Mesodermal cell (in vitro differentiated cells): ENCODE results near the gene HEMGN.

Experiments
- H3K27ac ChIP-seq: 2 replicates; pipeline ENCODE4 v1.7.0; 2013; ENCODE audit warnings: mild to moderate bottlenecking, low read depth, low read length, moderate library complexity; ENCODE audit not compliant: severe bottlenecking
- H3K36me3 ChIP-seq: 2 replicates; pipeline ENCODE4 v1.7.1; 2013; ENCODE audit warnings: mild to moderate bottlenecking, low read length, moderate library complexity; ENCODE audit not compliant: control insufficient read depth, insufficient read depth
- H3K4me1 ChIP-seq: one replicate; pipeline ENCODE4 v1.7.1; 2013; ENCODE audit warnings: mild to moderate bottlenecking, low read length; ENCODE audit not compliant: insufficient read depth, control insufficient read depth, poor library complexity, severe bottlenecking
- H3K4me3 ChIP-seq: 2 replicates; pipeline ENCODE4 v1.7.0; 2013; ENCODE audit warnings: low read length, control low read depth, mild to moderate bottlenecking; ENCODE audit not compliant: insufficient read depth, poor library complexity, severe bottlenecking; ENCODE audit errors: extremely low read depth
- H3K9me3 ChIP-seq: 2 replicates; pipeline ENCODE4 v1.7.1; 2013; ENCODE audit warnings: mild to moderate bottlenecking, low read length, moderate library complexity; ENCODE audit not compliant: control insufficient read depth
- WGBS, 2 experiments: methylation state at CpG; one replicate each; pipeline ENCODE4 v1.1.5; 2013; ENCODE audit warnings: missing lambda C conversion rate in 2 of 2; ENCODE audit not compliant: insufficient coverage in 2 of 2; 5-methylcytosine and 5-hydroxymethylcytosine counted together

The HEMGN gene

GRCh38 chr9:97892421-97892820 is 45.6 kb downstream of the HEMGN start:
- WGBS, 2 experiments, result 100% methylated on average over 2 of the region's 2 CpGs
- no peaks in the 10 kb centered on the region for H3K4me1 ChIP-seq

GRCh38 chr9:97891736-97892135 is 46.2 kb downstream of the HEMGN start:
- Histone ChIP-seq H3K27ac (no peak overlapping the region), H3K4me3 (no peak overlapping the region), H3K36me3 (no peaks in the 10 kb centered on the region), H3K4me1 (no peaks in the 10 kb centered on the region), H3K9me3 (no peaks in the 10 kb centered on the region)
- 92 to 98% methylated on average over 4 to 5 of the region's 5 CpGs for WGBS, 2 experiments

More at GRCh38 chr9:97892421-97892820, 45.6 kb downstream of the HEMGN start:
- Histone ChIP-seq H3K9me3 (no peaks in the 10 kb centered on the region), H3K27ac (no peak overlapping the region), H3K4me3 (no peak overlapping the region), H3K36me3 (no peaks in the 10 kb centered on the region)

DNA sequence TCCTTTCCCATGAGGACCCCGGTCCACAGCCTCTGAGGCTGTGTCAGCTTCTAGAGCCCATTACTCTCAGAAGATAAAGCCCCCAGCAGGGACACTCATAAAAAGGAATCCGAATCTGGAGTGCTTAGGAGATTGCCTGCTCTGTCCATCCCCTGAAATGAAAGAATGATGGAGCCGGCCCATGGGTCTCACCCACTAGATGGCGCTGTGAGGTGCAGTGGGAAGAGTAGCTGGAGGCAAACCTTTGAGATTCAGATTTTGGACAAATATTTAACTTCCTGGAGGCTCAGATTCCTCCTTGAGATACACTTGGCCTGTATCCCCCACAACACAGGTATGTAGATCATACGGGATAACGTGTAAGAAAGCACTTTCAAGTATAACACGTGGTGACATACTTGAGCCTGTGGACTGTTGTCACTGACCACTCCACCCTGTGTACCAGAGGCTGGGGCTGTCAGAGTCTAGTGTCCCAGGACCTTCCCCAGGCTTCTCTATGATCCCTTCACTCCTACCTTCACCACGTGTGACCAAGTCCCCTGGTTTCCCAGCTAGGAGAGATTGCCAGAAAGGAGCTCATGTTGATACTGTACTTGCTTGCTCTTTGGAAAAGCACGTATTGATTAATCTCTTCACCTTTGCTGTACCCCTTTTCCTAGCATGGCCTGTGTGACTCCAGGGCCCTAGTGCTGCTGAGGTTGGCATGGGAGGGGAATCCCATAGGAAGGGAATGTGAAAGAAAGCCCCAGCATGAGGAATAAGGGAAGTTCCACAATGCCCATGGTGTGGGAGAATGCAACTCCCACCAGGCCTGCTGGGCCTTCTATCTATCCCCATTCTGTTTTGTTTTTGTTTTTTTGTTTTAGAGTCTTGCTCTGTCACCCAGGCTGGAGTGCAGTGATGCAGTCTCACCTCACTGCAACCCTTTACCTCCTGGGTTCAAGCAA is 47.8 kb downstream of the HEMGN start:
- H3K4me1 ChIP-seq, result no peaks in the 10 kb centered on the region
- H3K36me3 ChIP-seq, result no peaks in the 10 kb centered on the region
- H3K4me3 ChIP-seq, result no peak overlapping the region
- no peaks in the 10 kb centered on the region for H3K9me3 ChIP-seq
- WGBS, 2 experiments, result 46 to 56% methylated on average over 4 to 8 of the region's 9 CpGs
- no peak overlapping the region for H3K27ac ChIP-seq

- H3K4me1 ChIP-seq, result peaks cover 13% of the 10 kb centered on the region
- H3K9me3 ChIP-seq, result no peaks in the 10 kb centered on the region
- H3K4me3 ChIP-seq, result no peak overlapping the region
- no peak overlapping the region for H3K27ac ChIP-seq
- no peaks in the 10 kb centered on the region for H3K36me3 ChIP-seq
- WGBS, 2 experiments, result 87 to 94% methylated on average over 4 of the region's 4 CpGs
These were observed 57.6 kb downstream of the HEMGN start for GRCh38 chr9:97880336-97880735.
